ENCODE data around the gene DUSP28.

- no peak for TF ChIP-seq SMAD3 (CRISPR knock-in tag; IDR thresholded peaks at IDR 0.05; ENCODE audit: borderline replicate concordance)
- TF ChIP-seq, protein P1, sequence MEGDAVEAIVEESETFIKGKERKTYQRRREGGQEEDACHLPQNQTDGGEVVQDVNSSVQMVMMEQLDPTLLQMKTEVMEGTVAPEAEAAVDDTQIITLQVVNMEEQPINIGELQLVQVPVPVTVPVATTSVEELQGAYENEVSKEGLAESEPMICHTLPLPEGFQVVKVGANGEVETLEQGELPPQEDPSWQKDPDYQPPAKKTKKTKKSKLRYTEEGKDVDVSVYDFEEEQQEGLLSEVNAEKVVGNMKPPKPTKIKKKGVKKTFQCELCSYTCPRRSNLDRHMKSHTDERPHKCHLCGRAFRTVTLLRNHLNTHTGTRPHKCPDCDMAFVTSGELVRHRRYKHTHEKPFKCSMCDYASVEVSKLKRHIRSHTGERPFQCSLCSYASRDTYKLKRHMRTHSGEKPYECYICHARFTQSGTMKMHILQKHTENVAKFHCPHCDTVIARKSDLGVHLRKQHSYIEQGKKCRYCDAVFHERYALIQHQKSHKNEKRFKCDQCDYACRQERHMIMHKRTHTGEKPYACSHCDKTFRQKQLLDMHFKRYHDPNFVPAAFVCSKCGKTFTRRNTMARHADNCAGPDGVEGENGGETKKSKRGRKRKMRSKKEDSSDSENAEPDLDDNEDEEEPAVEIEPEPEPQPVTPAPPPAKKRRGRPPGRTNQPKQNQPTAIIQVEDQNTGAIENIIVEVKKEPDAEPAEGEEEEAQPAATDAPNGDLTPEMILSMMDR (IDR thresholded peaks at IDR 0.05): no peak
These were observed 15.9 kb downstream of the DUSP28 start for GRCh38 chr2:240576036-240576435.

All from WTC11 (cell line).